HepG2 (cell line): ENCODE measurements around the gene GRB10. TPM values are rescaled to one million over a fixed set of nuclear protein-coding genes. Genes with fewer than 3 reads are reported as not detected.

Source experiments
- BCL6 ChIP-seq: IDR thresholded peaks from 2 replicates; pipeline ENCODE4 v1.6.1; 2016; ENCODE audit warnings: missing genetic modification reagents, missing compliant biosample characterization
- BORCS8-MEF2B ChIP-seq: sonication (generic); formaldehyde crosslinking; IDR thresholded peaks from 2 replicates; pipeline ENCODE4 v1.8.0; 2022; ENCODE audit warnings: mild to moderate bottlenecking, missing genetic modification reagents
- DNMT1 ChIP-seq: sonication (generic); formaldehyde crosslinking; IDR thresholded peaks from 2 replicates; pipeline ENCODE4 v1.5.1; 2020; ENCODE audit warnings: mild to moderate bottlenecking, missing genetic modification reagents
- ELF3 ChIP-seq: IDR thresholded peaks from 2 replicates; pipeline ENCODE4 v1.6.1; 2016; ENCODE audit warnings: missing genetic modification reagents, missing compliant biosample characterization
- ESRRA ChIP-seq: sonication (generic); formaldehyde crosslinking; IDR thresholded peaks from 2 replicates; pipeline ENCODE4 v1.5.1; 2020; ENCODE audit warnings: mild to moderate bottlenecking, low read depth, missing genetic modification reagents
- MED13 ChIP-seq: sonication (generic); formaldehyde crosslinking; IDR thresholded peaks from 2 replicates; pipeline ENCODE4 v1.5.0; 2020; ENCODE audit warnings: missing genetic modification reagents
- NFIC ChIP-seq: IDR thresholded peaks from 2 replicates; pipeline ENCODE4 v1.6.1; 2012; ENCODE audit warnings: mild to moderate bottlenecking, low read length, inconsistent platforms
- NONO ChIP-seq, 2 experiments: fragments of 450-650 bp in 1 of 2; sonication (generic) in 1 of 2; formaldehyde crosslinking in 1 of 2; IDR thresholded peaks in 1 of 2; conservative IDR thresholded peaks in 1 of 2; 2 replicates each; pipeline versions ENCODE4 v1.6.1 to v1.8.0; 2017 to 2022; ENCODE audit warnings: mild to moderate bottlenecking in 1 of 2, missing genetic modification reagents in 1 of 2, moderate library complexity in 1 of 2
- POLR2G ChIP-seq: fragments of 200-400 bp; formaldehyde crosslinking; IDR thresholded peaks from 2 replicates; pipeline ENCODE4 v1.6.1; 2018; ENCODE audit warnings: mild to moderate bottlenecking, low read depth, low read length, moderate library complexity
- TCF12 ChIP-seq, 2 experiments: fragments of 450-650 bp in 1 of 2; sonication (generic) in 1 of 2; formaldehyde crosslinking in 1 of 2; IDR thresholded peaks; 2 replicates each; pipeline versions ENCODE4 v1.6.1 to v1.8.0; 2017 to 2022; ENCODE audit warnings: antibody characterized with exemption in 1 of 2, mild to moderate bottlenecking in 1 of 2, missing genetic modification reagents in 1 of 2, moderate library complexity in 1 of 2
- ZNF350 ChIP-seq: sonication (generic); formaldehyde crosslinking; IDR thresholded peaks from 2 replicates; pipeline ENCODE4 v1.4.0; 2020; ENCODE audit warnings: mild to moderate bottlenecking, low read depth, missing genetic modification reagents, borderline replicate concordance
- ZNF883 ChIP-seq: sonication (generic); formaldehyde crosslinking; IDR thresholded peaks from 2 replicates; pipeline ENCODE4 v1.5.1; 2020; ENCODE audit warnings: mild to moderate bottlenecking, missing genetic modification reagents; ENCODE audit errors: not compliant biosample characterization
- ZSCAN25 ChIP-seq: sonication (generic); formaldehyde crosslinking; IDR thresholded peaks from 2 replicates; pipeline ENCODE4 v1.8.0; 2022; ENCODE audit warnings: mild to moderate bottlenecking, missing genetic modification reagents
- polyA plus RNA-seq, 8 experiments: library from polyadenylated mRNA; depleted of rRNA in 3 of 8; stranded (reverse) in 7 of 8; unstranded in 1 of 8; fragments of >200 nt; fragmentation: Illumina TruSeq in 4 of 8; extraction: Trizol in 4 of 8; gene quantifications; 2 replicates each; pipeline versions ENCODE4 v1.2.1 to v1.2.3, GENCODE V29; 2011 to 2016; ENCODE audit warnings: low read depth in 4 of 8, missing spikeins in 1 of 8, mixed read lengths in 1 of 8; ENCODE audit not compliant: insufficient read depth in 1 of 8
- total RNA-seq, 5 experiments: library from RNA; depleted of rRNA; stranded (reverse); fragments of >200 nt; fragmentation: Illumina TruSeq; extraction: Trizol; gene quantifications; 2 replicates each; pipeline ENCODE4 v1.2.3, GENCODE V29; 2016; ENCODE audit warnings: low read depth in 1 of 5
- TF ChIP-seq, protein P1 (sequence below): sonication (generic); formaldehyde crosslinking; IDR thresholded peaks from 2 replicates; pipeline ENCODE4 v1.4.0; 2020; ENCODE audit warnings: missing genetic modification reagents, mild to moderate bottlenecking, borderline replicate concordance
- TF ChIP-seq, protein P2 (sequence below): sonication (generic); formaldehyde crosslinking; IDR thresholded peaks from 2 replicates; pipeline ENCODE4 v1.5.0; 2020; ENCODE audit warnings: mild to moderate bottlenecking, missing genetic modification reagents, moderate library complexity
- TF ChIP-seq, protein P3 (sequence below): sonication (generic); formaldehyde crosslinking; IDR thresholded peaks from 2 replicates; pipeline ENCODE4 v1.4.0; 2020; ENCODE audit warnings: mild to moderate bottlenecking, missing genetic modification reagents, borderline replicate concordance
- TF ChIP-seq, protein P4 (sequence below): IDR thresholded peaks from 2 replicates; pipeline ENCODE4 v1.6.1; 2018; ENCODE audit warnings: missing genetic modification reagents, mild to moderate bottlenecking, missing compliant biosample characterization

Gene GRB10
- total and polyA plus RNA-seq, 2 of the 13 experiments (the other 11 are each of a cell fraction or from before 2014, with no cell fraction given), result 4.0 to 6.8 TPM

DNA sequence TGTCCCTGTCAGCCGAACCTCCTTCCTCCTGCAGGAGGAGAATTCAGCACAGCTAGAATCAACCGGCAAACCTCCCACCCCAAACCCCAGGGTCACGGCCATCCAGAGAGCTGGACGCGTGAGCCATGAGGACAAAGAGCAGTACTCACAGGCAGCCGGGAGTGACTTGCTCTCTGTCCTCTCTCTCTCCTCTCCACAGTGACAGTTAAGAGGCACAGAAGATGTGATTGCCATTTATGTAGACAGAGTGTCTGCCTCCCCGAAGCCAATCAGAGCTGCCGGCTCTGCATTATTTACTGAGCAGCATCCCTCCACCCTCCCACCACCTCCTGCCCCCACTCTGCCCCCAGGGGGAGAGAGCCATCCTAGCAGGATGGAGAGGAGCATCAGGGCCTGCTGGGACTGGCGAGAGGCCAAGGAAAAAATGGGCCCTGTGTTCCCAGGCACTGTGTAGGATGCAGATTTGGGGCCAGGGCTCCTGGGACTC is 221.8 kb downstream of the GRB10 start (continued):
- TF ChIP-seq, protein P1, sequence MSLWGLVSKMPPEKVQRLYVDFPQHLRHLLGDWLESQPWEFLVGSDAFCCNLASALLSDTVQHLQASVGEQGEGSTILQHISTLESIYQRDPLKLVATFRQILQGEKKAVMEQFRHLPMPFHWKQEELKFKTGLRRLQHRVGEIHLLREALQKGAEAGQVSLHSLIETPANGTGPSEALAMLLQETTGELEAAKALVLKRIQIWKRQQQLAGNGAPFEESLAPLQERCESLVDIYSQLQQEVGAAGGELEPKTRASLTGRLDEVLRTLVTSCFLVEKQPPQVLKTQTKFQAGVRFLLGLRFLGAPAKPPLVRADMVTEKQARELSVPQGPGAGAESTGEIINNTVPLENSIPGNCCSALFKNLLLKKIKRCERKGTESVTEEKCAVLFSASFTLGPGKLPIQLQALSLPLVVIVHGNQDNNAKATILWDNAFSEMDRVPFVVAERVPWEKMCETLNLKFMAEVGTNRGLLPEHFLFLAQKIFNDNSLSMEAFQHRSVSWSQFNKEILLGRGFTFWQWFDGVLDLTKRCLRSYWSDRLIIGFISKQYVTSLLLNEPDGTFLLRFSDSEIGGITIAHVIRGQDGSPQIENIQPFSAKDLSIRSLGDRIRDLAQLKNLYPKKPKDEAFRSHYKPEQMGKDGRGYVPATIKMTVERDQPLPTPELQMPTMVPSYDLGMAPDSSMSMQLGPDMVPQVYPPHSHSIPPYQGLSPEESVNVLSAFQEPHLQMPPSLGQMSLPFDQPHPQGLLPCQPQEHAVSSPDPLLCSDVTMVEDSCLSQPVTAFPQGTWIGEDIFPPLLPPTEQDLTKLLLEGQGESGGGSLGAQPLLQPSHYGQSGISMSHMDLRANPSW (CRISPR knock-in tag), result no peak; the same call in 1 of the 2 replicates
- TF ChIP-seq ELF3 (CRISPR knock-in tag) (0 out of 2 replicates have a peak, but pooled peaks have one; percentile 22), BORCS8-MEF2B (CRISPR knock-in tag) (0 out of 2 replicates have a peak, but pooled peaks have one; percentile 36), ESRRA (CRISPR knock-in tag) (peak; percentile 67; the same call in 1 of the 2 replicates), ZNF350 (no peak), ZNF883 (CRISPR knock-in tag) (peak; percentile 22), TCF12 (IDR thresholded peaks at IDR 0.05) (no peak), TCF12 (CRISPR knock-in tag; IDR thresholded peaks at IDR 0.05) (peak; percentile 38; the same call in 1 of the 2 replicates), BCL6 (CRISPR knock-in tag) (peak; percentile 49), MED13 (no peak), NFIC (no peak), ZSCAN25 (CRISPR knock-in tag) (0 out of 2 replicates have a peak, but pooled peaks have one; percentile 27), DNMT1 (CRISPR knock-in tag) (0 out of 2 replicates have a peak, but pooled peaks have one; percentile 66), NONO (IDR thresholded peaks at IDR 0.05) (no peak), NONO (CRISPR knock-in tag; conservative IDR thresholded peaks at IDR 0.05) (peak; percentile 79), POLR2G (0 out of 2 replicates have a peak, but pooled peaks have one; percentile 31)
- TF ChIP-seq, protein P2, sequence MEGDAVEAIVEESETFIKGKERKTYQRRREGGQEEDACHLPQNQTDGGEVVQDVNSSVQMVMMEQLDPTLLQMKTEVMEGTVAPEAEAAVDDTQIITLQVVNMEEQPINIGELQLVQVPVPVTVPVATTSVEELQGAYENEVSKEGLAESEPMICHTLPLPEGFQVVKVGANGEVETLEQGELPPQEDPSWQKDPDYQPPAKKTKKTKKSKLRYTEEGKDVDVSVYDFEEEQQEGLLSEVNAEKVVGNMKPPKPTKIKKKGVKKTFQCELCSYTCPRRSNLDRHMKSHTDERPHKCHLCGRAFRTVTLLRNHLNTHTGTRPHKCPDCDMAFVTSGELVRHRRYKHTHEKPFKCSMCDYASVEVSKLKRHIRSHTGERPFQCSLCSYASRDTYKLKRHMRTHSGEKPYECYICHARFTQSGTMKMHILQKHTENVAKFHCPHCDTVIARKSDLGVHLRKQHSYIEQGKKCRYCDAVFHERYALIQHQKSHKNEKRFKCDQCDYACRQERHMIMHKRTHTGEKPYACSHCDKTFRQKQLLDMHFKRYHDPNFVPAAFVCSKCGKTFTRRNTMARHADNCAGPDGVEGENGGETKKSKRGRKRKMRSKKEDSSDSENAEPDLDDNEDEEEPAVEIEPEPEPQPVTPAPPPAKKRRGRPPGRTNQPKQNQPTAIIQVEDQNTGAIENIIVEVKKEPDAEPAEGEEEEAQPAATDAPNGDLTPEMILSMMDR (CRISPR knock-in tag), result peak; percentile 32
- TF ChIP-seq, protein P3, sequence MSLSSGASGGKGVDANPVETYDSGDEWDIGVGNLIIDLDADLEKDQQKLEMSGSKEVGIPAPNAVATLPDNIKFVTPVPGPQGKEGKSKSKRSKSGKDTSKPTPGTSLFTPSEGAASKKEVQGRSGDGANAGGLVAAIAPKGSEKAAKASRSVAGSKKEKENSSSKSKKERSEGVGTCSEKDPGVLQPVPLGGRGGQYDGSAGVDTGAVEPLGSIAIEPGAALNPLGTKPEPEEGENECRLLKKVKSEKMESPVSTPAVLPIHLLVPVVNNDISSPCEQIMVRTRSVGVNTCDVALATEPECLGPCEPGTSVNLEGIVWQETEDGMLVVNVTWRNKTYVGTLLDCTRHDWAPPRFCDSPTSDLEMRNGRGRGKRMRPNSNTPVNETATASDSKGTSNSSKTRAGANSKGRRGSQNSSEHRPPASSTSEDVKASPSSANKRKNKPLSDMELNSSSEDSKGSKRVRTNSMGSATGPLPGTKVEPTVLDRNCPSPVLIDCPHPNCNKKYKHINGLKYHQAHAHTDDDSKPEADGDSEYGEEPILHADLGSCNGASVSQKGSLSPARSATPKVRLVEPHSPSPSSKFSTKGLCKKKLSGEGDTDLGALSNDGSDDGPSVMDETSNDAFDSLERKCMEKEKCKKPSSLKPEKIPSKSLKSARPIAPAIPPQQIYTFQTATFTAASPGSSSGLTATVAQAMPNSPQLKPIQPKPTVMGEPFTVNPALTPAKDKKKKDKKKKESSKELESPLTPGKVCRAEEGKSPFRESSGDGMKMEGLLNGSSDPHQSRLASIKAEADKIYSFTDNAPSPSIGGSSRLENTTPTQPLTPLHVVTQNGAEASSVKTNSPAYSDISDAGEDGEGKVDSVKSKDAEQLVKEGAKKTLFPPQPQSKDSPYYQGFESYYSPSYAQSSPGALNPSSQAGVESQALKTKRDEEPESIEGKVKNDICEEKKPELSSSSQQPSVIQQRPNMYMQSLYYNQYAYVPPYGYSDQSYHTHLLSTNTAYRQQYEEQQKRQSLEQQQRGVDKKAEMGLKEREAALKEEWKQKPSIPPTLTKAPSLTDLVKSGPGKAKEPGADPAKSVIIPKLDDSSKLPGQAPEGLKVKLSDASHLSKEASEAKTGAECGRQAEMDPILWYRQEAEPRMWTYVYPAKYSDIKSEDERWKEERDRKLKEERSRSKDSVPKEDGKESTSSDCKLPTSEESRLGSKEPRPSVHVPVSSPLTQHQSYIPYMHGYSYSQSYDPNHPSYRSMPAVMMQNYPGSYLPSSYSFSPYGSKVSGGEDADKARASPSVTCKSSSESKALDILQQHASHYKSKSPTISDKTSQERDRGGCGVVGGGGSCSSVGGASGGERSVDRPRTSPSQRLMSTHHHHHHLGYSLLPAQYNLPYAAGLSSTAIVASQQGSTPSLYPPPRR (CRISPR knock-in tag), result peak; percentile 28; the same call in 1 of the 2 replicates
- TF ChIP-seq, protein P4, sequence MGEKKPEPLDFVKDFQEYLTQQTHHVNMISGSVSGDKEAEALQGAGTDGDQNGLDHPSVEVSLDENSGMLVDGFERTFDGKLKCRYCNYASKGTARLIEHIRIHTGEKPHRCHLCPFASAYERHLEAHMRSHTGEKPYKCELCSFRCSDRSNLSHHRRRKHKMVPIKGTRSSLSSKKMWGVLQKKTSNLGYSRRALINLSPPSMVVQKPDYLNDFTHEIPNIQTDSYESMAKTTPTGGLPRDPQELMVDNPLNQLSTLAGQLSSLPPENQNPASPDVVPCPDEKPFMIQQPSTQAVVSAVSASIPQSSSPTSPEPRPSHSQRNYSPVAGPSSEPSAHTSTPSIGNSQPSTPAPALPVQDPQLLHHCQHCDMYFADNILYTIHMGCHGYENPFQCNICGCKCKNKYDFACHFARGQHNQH, result peak; percentile 65; the same call in 1 of the 2 replicates
